ELF-1 (cell line): Measurements from ENCODE around the gene TMEM63C.
A peak's percentile ranks its signal among the peaks of the same experiment; 100 is the strongest.

ENCODE experiments used
- DNase-seq: peaks from one replicate; pipeline ENCODE4 v3.0.0-alpha.2; 2016; ENCODE audit warnings: low read depth, low spot score

TMEM63C gene, protein sequence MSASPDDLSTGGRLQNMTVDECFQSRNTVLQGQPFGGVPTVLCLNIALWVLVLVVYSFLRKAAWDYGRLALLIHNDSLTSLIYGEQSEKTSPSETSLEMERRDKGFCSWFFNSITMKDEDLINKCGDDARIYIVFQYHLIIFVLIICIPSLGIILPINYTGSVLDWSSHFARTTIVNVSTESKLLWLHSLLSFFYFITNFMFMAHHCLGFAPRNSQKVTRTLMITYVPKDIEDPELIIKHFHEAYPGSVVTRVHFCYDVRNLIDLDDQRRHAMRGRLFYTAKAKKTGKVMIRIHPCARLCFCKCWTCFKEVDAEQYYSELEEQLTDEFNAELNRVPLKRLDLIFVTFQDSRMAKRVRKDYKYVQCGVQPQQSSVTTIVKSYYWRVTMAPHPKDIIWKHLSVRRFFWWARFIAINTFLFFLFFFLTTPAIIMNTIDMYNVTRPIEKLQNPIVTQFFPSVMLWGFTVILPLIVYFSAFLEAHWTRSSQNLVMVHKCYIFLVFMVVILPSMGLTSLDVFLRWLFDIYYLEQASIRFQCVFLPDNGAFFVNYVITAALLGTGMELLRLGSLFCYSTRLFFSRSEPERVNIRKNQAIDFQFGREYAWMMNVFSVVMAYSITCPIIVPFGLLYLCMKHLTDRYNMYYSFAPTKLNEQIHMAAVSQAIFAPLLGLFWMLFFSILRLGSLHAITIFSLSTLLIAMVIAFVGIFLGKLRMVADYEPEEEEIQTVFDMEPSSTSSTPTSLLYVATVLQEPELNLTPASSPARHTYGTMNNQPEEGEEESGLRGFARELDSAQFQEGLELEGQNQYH

GRCh38 chr14:77181603-77182437 lies at the start of gene TMEM63C:
TSS of gene TMEM63C (plus strand) at chr14:77181798. CDS start at chr14:77218814, 37,016 bp downstream.
- peak; percentile 98 for DNase-seq

- DNase-seq = no peak
These were observed 49.6 kb upstream of the TMEM63C start for GRCh38 chr14:77131871-77132486.

- DNase-seq = peak; percentile 91
These were observed 47.8 kb upstream of the TMEM63C start for GRCh38 chr14:77133720-77134338.

GRCh38 chr14:77139022-77139421 lies 42.6 kb upstream of the TMEM63C start:
- DNase-seq = no peak

- DNase-seq = peak; percentile 79
These were observed 41.8 kb upstream of the TMEM63C start for GRCh38 chr14:77139540-77140358.

DNA sequence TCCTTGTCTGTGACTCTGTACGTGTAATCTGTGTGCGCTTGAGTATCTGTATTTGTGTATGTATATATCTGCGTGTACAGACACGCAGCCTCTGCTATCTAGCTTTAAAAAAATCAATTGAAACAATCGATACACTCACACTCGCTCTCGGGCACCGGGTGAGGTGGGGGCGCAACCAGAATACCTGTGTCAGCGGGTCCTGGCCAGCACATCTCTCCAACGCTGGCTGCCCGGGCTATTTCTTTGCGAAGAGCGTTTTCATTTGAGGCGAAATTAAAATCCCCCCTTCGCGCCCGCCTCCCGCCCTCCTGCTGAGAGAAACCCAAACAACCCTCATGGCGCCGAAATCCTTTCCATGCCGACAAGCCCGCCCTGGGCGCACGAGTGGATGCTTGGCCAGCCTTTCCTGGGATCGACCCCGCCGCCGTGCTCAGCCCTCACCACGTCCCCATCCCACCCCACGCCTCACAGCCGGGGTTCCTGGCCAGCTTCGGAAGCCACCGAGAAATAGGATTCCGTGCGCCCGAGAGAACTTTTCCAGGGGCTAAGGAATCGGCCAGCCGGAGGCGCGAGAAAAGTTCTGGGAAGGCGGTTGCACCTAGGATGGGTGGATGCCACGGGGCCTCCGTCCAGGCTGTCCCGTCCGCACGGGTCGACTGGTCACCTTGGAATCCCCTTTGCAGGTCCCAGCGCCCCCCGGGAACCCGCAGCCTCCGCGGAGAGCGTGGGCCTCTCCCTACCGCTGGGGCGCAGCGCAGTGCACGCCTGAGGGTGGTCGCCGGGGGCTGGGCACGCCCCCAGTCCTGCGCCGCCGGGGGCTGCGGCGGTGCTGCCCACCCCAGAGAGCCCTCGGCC lies 41.0 kb upstream of the TMEM63C start:
- no peak for DNase-seq

- DNase-seq = peak; percentile 83
These were observed 40.2 kb upstream of the TMEM63C start, which contains the start of gene ZDHHC22 for GRCh38 chr14:77141214-77142004. TSS of gene ZDHHC22 (minus strand) at chr14:77141791. CDS start at chr14:77139738, 2,053 bp downstream.

- DNase-seq = no peak
These were observed 39.4 kb upstream of the TMEM63C start for GRCh38 chr14:77142005-77142800.

DNA sequence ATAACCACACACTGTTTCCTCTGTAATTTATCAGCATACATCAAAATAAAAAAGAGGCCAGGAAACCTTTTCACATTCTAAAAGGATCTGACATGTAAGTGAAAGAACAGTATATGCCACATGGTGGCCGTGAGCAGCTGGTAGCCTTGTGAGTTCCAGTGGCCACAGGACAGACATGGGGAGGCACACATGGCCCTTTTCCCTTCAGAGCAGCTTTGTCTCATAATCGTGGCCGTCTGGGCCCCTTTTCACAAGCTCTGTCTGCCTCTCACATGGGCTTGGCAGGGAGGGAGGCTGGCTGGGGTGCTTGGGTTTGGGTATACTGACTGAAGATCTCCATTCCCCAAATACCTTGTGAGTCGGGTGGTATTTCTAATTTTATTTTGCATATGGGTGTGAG lies 38.5 kb upstream of the TMEM63C start:
- no peak for DNase-seq

- DNase-seq = no peak
These were observed 37.0 kb upstream of the TMEM63C start for GRCh38 chr14:77144412-77145115.

DNA sequence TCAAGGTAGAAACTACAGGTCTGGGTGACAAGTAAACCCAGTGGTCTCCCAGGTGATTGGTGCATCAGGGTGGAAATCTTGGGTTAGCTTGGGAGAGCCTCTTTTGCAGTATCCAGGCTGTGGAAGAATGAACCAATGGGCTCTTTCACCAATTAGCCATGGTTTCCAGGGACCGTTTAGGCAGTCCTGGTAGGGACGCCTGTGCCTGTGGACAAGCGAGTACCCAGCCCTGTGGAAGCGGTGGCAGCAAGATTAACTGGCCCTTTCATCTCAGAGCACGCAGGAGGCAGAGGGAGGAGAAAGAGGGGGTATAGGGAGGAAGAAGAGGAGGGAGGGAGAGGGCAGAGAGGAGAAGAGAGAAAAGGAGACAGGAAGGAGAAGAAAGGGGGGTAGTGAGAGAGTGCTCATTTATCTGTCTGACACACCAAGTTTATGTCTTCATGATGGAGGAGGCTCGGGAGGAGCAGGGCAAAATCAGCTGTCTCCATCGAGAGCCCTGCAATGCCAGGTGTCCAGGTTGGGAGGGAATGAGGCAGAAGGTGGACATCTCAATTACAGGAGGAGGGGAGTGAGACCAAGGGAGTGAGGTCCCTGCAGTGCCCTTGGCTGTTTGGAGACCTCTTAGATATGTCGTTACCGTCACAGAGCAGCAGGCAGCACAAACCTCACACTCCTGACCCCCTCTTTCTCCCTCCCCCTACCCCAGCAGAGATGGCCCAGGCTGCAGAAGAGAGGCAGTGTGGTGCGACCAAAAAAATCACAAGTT lies 35.4 kb upstream of the TMEM63C start:
- DNase-seq = no peak

DNA sequence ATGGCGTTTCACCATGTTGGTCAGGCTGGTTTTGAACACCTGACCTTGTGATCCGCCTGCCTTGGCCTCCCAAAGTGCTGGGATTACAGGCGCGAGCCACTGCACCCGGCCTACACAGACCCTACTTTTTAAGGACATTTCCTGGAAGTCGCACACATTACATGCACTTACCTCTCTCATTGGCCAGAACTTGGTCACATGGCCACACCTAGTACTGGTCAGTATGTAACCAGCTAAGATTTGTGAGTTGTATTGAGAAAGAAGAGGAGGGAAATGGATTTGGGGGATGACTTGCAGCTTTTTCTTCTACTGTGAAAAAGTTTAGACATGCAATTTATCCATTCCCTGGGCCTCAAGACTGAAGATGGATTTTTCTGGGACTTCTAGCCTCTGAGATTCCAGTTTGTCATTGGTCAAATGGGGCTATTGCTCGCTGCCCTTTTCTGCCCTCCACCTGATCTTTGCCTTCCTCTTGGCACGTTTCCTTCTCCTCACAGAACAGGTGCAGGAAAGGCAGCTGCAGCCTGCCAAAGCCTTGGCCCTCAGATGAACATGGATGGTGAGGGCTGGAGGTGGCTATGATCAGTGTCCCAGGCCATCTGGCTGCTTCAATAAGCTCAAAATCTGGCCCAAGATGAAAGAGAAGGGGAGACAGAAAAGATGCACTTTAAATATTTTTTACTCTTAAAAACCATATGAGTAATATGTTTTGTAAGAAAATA lies 32.9 kb upstream of the TMEM63C start:
- DNase-seq = no peak

DNA sequence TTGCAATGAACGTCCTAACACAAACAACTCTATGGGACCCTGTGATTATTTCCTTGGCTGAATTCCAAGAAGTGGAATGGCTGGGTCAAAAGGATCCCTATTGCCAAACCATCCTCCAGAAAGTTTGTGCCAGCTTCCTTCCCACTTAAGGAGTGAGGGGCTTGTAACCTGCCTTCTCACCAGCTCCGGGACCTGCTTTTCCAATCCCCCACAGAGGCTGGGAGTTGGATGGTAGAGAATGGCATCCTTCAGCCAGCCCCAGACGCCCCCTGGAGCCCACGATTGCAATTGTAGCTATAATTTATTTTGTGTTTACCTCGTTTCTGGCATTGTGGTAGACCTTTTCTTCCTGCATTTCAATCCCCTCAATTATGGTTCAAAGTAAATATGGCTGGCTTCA lies 30.4 kb upstream of the TMEM63C start:
- peak; percentile 50 for DNase-seq

DNA sequence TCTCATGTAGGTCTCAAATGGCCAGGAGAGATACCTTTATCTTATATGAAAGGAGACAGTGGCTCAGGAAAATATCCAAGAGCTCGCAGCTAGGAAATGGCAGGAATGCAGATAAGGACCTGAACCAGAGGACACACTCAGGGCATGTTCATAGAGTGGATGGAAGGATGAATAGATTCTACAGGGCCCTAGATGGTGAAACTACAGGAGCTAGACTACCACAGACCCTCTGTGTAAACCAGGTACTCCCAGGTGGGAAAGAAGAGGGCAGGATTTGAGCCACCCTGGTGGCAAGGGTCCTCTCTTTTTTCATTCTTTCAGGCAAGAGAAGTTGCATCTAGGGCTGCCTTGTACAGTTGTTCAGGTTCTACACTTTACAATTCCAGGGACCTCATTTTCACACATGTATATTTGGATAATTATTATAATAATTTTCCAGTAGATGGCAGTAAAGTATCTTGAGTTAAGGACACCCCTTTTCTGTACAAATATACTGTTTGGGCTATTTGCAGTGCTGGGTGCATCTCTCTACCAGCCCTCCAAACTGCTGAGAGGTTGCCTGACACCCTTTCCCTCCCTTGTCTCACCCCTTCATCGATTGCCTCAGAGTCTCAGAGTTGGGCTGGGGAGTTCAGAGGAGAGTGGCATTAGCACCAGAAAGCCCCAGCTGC lies 29.5 kb upstream of the TMEM63C start:
- no peak for DNase-seq

DNA sequence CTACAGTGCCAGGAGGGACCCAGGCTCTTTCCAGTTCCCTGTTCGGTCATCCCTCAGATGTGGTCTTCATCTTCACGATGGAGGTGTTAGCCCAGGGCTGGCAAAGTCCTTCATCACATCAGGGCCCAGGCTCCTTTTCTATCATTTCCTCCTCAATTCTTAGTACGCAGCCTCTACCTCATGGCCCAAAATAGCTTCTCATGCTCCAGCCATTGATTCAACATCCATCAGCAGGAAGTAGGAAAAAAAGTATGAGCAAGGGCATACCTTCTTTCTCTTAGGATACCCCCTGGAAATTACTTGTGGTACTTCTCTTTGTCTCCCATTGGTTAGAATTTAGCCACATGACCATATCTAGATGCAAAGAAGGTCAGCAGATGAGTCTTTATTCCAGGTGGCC lies 27.8 kb upstream of the TMEM63C start:
- no peak for DNase-seq
